Body of pancreas (tissue), 4 donors: ENCODE data around the gene GAB1. TPM values are rescaled to one million over a fixed set of nuclear protein-coding genes. Genes with fewer than 3 reads are reported as not detected.

ENCODE experiments used
- ATAC-seq: fragments of 150-250 bp; one replicate; pipeline ENCODE4 v1.9.1; 2016
- DNase-seq, 4 donors: peaks; one replicate each; pipeline ENCODE4 v3.0.0-alpha.2; 2019
- H3K27ac ChIP-seq, 4 donors: fragments of 200-600 bp; sonication (generic); 1 replicate in 3 of 4; 2 replicates in 1 of 4; pipeline versions ENCODE4 v1.5.1 to v1.6.1; 2016 to 2019; ENCODE audit warnings: mild to moderate bottlenecking in 1 of 4, mixed read lengths in 1 of 4, moderate library complexity in 1 of 4
- H3K27me3 ChIP-seq, 2 donors: fragments of 200-600 bp; sonication (generic); one replicate each; pipeline ENCODE4 v1.6.0; 2016; ENCODE audit warnings: mild to moderate bottlenecking in 1 of 2
- H3K36me3 ChIP-seq, 2 donors: fragments of 200-600 bp; sonication (generic); replicated peaks in 1 of 2; 2 replicates each; pipeline ENCODE4 v1.5.1; 2016; ENCODE audit warnings: low read depth in 2 of 2; ENCODE audit not compliant: insufficient read depth in 1 of 2
- H3K4me1 ChIP-seq: fragments of 200-600 bp; sonication (generic); one replicate; pipeline ENCODE4 v1.6.0; 2016
- H3K4me3 ChIP-seq, 2 donors: fragments of 200-600 bp; sonication (generic); 1 replicate in 1 of 2; 2 replicates in 1 of 2; pipeline ENCODE4 v1.5.1; 2016 to 2019
- H3K9me3 ChIP-seq, 3 donors: fragments of 200-600 bp; sonication (generic); 1 replicate in 2 of 3; 2 replicates in 1 of 3; pipeline ENCODE4 v1.5.1; 2016
- POLR2A ChIP-seq, 3 donors: fragments of 450-650 bp; IDR thresholded peaks; one replicate each; pipeline ENCODE4 v1.6.1; 2016; ENCODE audit warnings: antibody characterized with exemption in 3 of 3, mild to moderate bottlenecking in 2 of 3
- WGBS, 2 donors: methylation state at CpG; one replicate each; pipeline ENCODE4 v1.1.5; 2017; 5-methylcytosine and 5-hydroxymethylcytosine counted together
- intact Hi-C: fragments of 100-400 bp; cut with DNase I; formaldehyde crosslinking; loops from one replicate; pipeline ENCODE4 v1.15.1; 2023
- total RNA-seq, 2 donors: library from RNA; depleted of rRNA; stranded (reverse); fragments of >200 nt; gene quantifications; one replicate each; pipeline ENCODE4 v1.1.0, GENCODE V29; 2016
- TF ChIP-seq, protein P1 (sequence below), 7 experiments: fragments of 450-650 bp in 4 of 7; fragments of 200-600 bp in 3 of 7; sonication (generic) in 3 of 7; IDR thresholded peaks; one replicate each; pipeline ENCODE4 v1.5.1; 2016 to 2019; ENCODE audit warnings: antibody characterized with exemption in 7 of 7

GAB1 gene
- 10 to 100 TPM; 13.0 to 26.0 TPM for total RNA-seq

GRCh38 chr4:143336781-143337599 lies at the start of gene GAB1:
GAB1 (plus strand) TSS chr4:143336876; CDS start chr4:143337189, 313 bp downstream.
- ATAC-seq (peak; percentile 65), DNase-seq (peak; percentile 75 to 82 (median 81))
- intact Hi-C loops = no loop called here
- WGBS, 2 donors = 0% methylated on average over 8 to 73 of the region's 81 CpGs
- no peaks in the 10 kb centered on the region for H3K9me3 ChIP-seq
- peak within 1 kb of the TSS; percentile 88 to 98 (median 96) for H3K27ac ChIP-seq
- peaks cover 19% of the 10 kb centered on the region for H3K4me1 ChIP-seq
- no peaks in the 10 kb centered on the region for H3K36me3 ChIP-seq
- H3K4me3 ChIP-seq = peak within 1 kb of the TSS; percentile 58 to 86
- H3K27me3 ChIP-seq = no peaks in the 10 kb centered on the region
- TF ChIP-seq POLR2A (IDR thresholded peaks at IDR 0.05) = peak; percentile 34 to 74 (median 73)
- TF ChIP-seq, protein P1, sequence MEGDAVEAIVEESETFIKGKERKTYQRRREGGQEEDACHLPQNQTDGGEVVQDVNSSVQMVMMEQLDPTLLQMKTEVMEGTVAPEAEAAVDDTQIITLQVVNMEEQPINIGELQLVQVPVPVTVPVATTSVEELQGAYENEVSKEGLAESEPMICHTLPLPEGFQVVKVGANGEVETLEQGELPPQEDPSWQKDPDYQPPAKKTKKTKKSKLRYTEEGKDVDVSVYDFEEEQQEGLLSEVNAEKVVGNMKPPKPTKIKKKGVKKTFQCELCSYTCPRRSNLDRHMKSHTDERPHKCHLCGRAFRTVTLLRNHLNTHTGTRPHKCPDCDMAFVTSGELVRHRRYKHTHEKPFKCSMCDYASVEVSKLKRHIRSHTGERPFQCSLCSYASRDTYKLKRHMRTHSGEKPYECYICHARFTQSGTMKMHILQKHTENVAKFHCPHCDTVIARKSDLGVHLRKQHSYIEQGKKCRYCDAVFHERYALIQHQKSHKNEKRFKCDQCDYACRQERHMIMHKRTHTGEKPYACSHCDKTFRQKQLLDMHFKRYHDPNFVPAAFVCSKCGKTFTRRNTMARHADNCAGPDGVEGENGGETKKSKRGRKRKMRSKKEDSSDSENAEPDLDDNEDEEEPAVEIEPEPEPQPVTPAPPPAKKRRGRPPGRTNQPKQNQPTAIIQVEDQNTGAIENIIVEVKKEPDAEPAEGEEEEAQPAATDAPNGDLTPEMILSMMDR (IDR thresholded peaks at IDR 0.05) = peak in 4 of 7 experiments; percentile 25 to 45 (median 40)

- 64 to 71% methylated on average over 3 of the region's 3 CpGs for WGBS, 2 donors
- Histone ChIP-seq H3K9me3 (no peaks in the 10 kb centered on the region), H3K27ac (no peak overlapping the region), H3K4me3 (no peak overlapping the region), H3K36me3 (no peaks in the 10 kb centered on the region), H3K27me3 (no peaks in the 10 kb centered on the region), H3K4me1 (no peaks in the 10 kb centered on the region)
- DNase-seq (no peak), ATAC-seq (no peak)
- intact Hi-C loops = no loop called here
- TF ChIP-seq, protein P1 (IDR thresholded peaks at IDR 0.05) = no peak
- no peak for TF ChIP-seq POLR2A (IDR thresholded peaks at IDR 0.05)
Measured at GRCh38 chr4:143287572-143287923, 49.1 kb upstream of the GAB1 start.

DNA sequence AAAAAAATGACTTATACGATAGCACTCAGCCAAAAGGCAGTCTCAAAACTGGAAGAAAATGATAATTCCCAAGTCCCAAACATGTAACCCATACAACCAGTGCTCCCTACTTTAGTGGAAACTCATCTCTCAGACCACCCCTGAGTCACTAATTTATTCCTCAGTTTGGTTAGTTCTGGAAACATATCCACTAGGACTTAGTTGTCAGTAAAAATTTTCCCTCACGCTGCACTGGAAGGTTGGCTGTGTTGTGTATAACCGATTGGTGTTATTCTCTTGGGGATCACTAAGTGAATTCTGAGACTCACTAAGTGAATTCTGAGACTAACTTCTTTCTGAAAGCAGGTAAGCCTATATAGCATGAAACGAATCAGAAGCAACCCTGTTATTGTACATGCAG lies 48.5 kb upstream of the GAB1 start:
- H3K27me3 ChIP-seq = no peaks in the 10 kb centered on the region
- no peak for ATAC-seq
- no peaks in the 10 kb centered on the region for H3K9me3 ChIP-seq
- TF ChIP-seq POLR2A (IDR thresholded peaks at IDR 0.05) = no peak
- TF ChIP-seq, protein P1 (IDR thresholded peaks at IDR 0.05) = no peak
- H3K4me3 ChIP-seq = no peak overlapping the region
- no peaks in the 10 kb centered on the region for H3K36me3 ChIP-seq
- no peaks in the 10 kb centered on the region for H3K4me1 ChIP-seq
- 81 to 84% methylated on average over 4 of the region's 4 CpGs for WGBS, 2 donors
- DNase-seq = no peak
- intact Hi-C loops = no loop called here
- H3K27ac ChIP-seq = no peak overlapping the region

GRCh38 chr4:143289370-143289769 lies 47.3 kb upstream of the GAB1 start:
- H3K27me3 ChIP-seq = no peaks in the 10 kb centered on the region
- DNase-seq = no peak
- H3K27ac ChIP-seq = no peak overlapping the region
- no peak for TF ChIP-seq POLR2A (IDR thresholded peaks at IDR 0.05)
- TF ChIP-seq, protein P1 (IDR thresholded peaks at IDR 0.05) = no peak
- intact Hi-C loops = no loop called here
- no peaks in the 10 kb centered on the region for H3K36me3 ChIP-seq
- no peak overlapping the region for H3K4me3 ChIP-seq
- no peak for ATAC-seq
- no peaks in the 10 kb centered on the region for H3K9me3 ChIP-seq
- no peaks in the 10 kb centered on the region for H3K4me1 ChIP-seq

DNA sequence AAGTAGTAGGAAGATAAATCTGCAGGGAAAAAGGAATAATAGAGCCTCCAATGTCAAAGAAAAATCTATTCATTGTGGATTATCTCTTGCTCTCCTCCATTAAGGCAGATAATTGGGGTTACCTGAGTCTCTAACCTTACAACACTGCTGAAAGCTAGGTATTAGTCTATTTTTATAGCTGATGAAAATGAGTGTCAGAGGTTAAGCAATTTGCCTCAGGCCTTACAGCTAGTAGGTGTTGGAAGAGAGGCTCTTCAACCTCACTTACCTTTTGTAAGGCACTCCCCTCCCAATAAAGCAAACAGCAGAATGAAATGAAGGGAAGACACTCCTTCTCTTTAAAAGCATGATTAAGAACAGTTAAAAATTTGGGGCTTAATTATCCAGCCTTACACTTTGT lies 45.4 kb upstream of the GAB1 start:
- no peaks in the 10 kb centered on the region for H3K4me1 ChIP-seq
- intact Hi-C loops = no loop called here
- no peak overlapping the region for H3K27ac ChIP-seq
- H3K9me3 ChIP-seq = no peaks in the 10 kb centered on the region
- DNase-seq = no peak
- ATAC-seq = no peak
- H3K27me3 ChIP-seq = no peaks in the 10 kb centered on the region
- TF ChIP-seq, protein P1 (IDR thresholded peaks at IDR 0.05) = no peak
- TF ChIP-seq POLR2A (IDR thresholded peaks at IDR 0.05) = no peak
- H3K4me3 ChIP-seq = no peak overlapping the region
- no peaks in the 10 kb centered on the region for H3K36me3 ChIP-seq
